NCI-H1105 (cell line): ENCODE results near the gene MCM3AP.
"Not testable (repeated sequence)": the region's sequence is repeated elsewhere in the genome, so short reads cannot be mapped to it uniquely, and the experiment has no call there.

Experiments used
- DNase-seq: peaks from one replicate; lab custom pipeline; 2025; lab: John Stamatoyannopoulos, UW

Gene MCM3AP

DNA sequence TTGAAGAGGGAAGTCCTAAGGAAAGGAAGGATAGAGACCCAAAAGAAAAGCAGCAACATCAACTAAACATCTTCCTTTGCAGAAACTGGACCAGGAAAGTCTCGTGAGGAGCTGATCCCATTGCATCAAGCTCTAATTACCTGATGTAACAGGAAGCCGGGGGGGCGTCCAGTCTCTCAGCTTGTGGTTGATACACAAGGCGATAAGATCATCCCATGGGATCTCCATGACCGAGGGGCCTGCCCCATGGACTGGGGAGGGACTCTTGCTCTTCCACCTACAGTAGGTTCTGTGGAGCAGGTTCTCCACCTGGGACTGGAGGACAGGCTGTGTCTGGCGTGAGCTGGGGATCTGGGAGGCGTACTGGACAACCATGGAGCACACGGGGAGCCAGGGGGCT, 42.1 kb downstream of the MCM3AP start:
- no peak for DNase-seq

- not testable (repeated sequence) for DNase-seq
These were observed 43.8 kb downstream of the MCM3AP start for GRCh38 chr21:46241577-46241976.

GRCh38 chr21:46239817-46240325, 45.5 kb downstream of the MCM3AP start:
- no peak for DNase-seq

DNA sequence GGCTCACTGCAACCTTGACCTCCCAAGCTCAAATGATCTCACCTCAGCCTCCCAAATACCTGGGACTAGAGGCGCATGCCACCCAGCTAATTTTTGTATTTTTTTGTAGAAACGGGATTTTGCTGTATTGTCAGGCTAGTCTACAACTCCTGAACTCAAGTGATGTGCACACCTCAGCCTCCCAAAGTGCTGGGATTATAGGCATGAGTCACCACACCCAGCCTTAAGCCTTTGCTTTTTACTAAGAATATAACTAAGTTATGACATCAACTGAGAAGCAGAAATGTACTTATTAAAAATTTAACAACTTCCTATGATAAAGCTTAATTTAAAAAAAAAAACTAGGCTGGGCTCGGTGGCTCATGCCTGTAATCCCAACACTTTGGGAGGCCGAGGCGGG, 47.9 kb downstream of the MCM3AP start:
- no peak for DNase-seq

- DNase-seq: no peak
These were observed 50.9 kb downstream of the MCM3AP start for GRCh38 chr21:46234436-46234950.

- no peak for DNase-seq
These were observed 55.5 kb downstream of the MCM3AP start for GRCh38 chr21:46229923-46230260.

GRCh38 chr21:46229133-46229922, 56.1 kb downstream of the MCM3AP start:
- DNase-seq: peak; percentile 72

- DNase-seq: peak; percentile 97
These were observed 56.9 kb downstream of the MCM3AP start, which contains the start of gene LSS for GRCh38 chr21:46228345-46229051. Gene LSS (minus strand): TSS chr21:46228774. CDS start chr21:46228745, 29 bp downstream.

DNA sequence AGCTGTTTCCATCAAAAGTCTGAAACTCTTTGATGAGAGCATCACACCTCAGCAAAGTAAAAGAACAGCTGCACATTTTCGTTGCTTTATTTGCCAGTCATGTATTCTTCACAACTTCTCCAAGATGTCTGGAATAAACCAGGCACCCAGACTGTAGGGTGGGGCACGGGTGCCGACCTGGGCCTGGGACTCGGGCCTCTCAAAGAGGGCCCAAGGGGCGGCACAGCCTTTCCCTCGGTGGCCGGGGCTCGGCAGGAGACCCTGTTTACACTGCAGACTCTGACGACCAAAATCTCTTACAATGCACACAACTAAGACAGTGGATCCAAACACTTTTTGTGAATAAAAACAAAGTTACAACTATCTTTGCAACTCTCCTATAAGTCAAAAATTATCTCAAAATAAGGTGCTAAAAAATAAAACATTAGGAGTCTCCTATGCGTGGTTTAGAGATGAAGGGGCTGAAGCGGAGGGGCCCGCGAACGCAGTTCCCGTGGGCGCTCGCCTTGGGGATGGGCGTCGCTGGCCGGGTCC, 57.5 kb downstream of the MCM3AP start:
- no peak for DNase-seq

GRCh38 chr21:46226920-46227599, 58.4 kb downstream of the MCM3AP start:
- no peak for DNase-seq

DNA sequence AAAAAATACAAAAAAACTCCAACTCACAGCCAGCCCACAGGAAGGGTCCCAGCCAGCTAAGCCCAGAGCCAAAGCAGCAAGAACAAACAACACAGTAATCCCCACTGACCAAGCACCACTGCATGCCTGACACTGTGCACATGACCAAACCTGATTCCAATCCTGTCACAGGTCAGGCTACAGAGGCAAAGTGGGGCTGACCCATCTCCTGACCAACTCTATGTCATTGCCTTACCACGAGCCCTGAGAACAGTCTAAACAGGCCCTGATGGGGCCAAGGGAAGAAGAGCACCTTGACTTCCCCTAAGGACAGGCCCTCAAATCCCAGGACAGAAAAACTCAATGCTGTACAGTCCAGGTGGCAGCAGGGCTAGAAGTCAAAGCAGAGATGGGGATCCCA, 59.3 kb downstream of the MCM3AP start:
- no peak for DNase-seq

- DNase-seq: not testable (repeated sequence)
These were observed 61.8 kb downstream of the MCM3AP start for GRCh38 chr21:46223661-46224060.

DNA sequence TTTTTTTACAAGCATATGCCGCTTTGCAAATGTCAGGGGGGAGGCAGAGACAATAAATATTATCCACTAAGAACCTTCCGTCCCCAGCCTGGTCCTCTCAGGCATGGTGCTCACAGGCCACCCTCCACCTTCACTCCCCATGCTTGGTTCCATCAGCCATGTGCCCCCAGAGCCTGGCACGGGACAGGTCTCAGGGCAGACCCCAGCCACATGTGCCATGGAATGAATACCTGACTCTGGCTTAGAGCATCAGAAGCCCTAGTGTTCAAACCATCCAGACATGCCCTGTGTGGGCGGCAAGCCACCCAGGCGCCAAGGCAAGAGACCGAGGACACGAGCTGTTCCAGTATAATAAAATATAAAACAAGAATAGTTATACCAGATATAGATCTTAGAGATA, 62.2 kb downstream of the MCM3AP start:
- DNase-seq: no peak

GRCh38 chr21:46222436-46223116, 62.8 kb downstream of the MCM3AP start:
- no peak for DNase-seq

- no peak for DNase-seq
These were observed 63.6 kb downstream of the MCM3AP start for GRCh38 chr21:46221664-46222435.

DNA sequence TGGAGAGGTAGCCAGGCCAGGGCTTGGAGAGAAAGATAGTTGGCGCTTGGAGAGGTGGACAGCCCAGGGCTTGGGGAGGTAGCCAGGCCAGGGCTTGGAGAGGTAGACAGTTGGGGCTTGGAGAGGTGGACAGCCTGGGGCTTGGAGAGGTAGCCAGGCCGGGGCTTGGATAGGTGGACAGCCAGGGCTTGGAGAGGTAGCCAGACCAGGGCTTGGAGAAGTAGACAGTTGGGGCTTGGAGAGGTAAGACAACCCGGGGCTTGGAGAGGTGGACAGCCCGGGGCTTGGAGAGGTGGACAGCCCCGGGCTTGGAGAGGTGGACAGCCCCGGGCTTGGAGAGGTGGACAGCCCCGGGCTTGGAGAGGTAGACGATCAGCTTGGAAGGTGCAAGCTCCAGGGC, 64.6 kb downstream of the MCM3AP start:
- DNase-seq: no peak

DNA sequence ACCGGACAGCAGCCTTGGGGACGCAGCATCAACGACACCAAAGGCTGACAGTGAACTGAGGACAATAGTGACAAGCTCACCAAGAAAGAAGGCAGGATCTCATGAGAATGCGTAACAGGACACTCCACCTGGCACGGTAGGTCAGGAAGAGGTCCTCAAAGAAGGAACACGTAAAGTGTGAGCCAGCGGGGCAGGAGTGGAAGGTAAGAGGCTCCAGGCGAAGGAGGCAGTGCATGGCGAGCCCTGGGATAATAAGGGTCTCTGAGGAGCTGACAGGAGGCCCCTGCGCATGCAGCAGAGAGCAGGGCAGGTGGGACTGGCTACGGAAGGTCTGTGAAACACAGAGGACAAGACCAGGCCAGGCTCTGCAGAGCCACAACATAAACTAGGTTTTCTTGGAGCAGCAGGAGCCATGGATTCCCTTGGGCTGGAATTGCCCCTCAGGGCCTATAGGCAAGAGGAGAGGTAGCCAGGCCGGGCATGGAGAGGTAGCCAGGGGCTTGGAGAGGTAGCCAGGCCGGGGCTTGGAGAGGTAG, 65.1 kb downstream of the MCM3AP start:
- DNase-seq: no peak

GRCh38 chr21:46219591-46220239, 65.7 kb downstream of the MCM3AP start:
- peak; percentile 69 for DNase-seq

DNA sequence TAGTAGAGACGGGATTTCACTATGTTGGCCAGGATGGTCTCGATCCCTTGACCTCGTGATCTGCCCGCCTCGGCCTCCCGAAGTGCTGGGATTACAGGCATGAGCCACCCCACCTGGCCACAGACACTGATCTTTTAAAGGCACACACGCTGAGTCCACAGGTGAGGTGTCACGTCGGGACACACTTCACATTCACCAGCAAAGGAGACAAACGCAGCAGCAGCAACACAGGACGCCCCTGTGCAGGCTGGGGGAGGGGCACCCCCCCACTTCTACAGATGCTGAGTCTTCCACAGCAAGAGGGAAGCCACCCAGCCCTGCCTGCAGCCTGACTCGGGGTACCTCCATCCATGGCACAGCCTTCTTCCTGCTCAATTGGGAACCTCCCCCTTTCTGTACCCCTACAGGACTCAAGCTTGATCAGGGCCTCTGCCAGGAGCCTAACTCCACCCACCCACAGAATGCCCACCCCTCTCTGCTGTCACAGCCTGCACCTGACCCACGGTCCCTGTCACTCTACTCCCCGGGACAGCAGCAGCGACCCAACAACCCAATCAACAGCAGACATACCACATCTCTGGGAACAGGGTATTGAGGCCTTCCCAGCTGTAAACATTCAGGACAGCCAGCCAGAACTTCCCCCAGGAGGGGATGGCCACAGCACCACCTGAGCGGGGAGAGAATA, 66.4 kb downstream of the MCM3AP start:
- DNase-seq: no peak
